HL-60 (cell line): ENCODE measurements around the gene ZFP90.

Source experiments
- DNase-seq, 2 experiments: peaks; one replicate each; pipeline ENCODE4 v3.0.0-alpha.2; 2010 to 2020; ENCODE audit warnings: low read depth in 1 of 2, low spot score in 1 of 2
- H3K27ac ChIP-seq: fragments of 250-450 bp; sonication (Bioruptor Pico); replicated peaks from 2 replicates; pipeline ENCODE4 v1.5.1; 2020; ENCODE audit warnings: mild to moderate bottlenecking, moderate library complexity
- H3K27me3 ChIP-seq: fragments of 250-450 bp; sonication (Bioruptor Pico); 2 replicates; pipeline ENCODE4 v1.5.1; 2021; ENCODE audit warnings: mild to moderate bottlenecking, moderate library complexity; ENCODE audit not compliant: insufficient read depth, poor library complexity, severe bottlenecking
- H3K4me3 ChIP-seq: replicated peaks from 2 replicates; pipeline ENCODE4 v1.5.1; 2011; ENCODE audit warnings: mild to moderate bottlenecking, control low read depth, low read length; ENCODE audit not compliant: insufficient read depth
- CTCF ChIP-seq: IDR thresholded peaks from one replicate; pipeline ENCODE4 v1.5.1; 2011; ENCODE audit warnings: low read length, control low read depth, inconsistent platforms; ENCODE audit not compliant: insufficient read depth
- GABPA ChIP-seq: IDR thresholded peaks from 2 replicates; pipeline ENCODE4 v1.6.1; 2012; ENCODE audit warnings: low read depth
- POLR2AphosphoS5 ChIP-seq: IDR thresholded peaks from 2 replicates; pipeline ENCODE4 v1.6.1; 2012; ENCODE audit warnings: low read depth
- REST ChIP-seq: IDR thresholded peaks from 2 replicates; pipeline ENCODE4 v1.6.1; 2012; ENCODE audit warnings: low read depth; ENCODE audit not compliant: insufficient replicate concordance
- SPI1 ChIP-seq: IDR thresholded peaks from 2 replicates; pipeline ENCODE4 v1.6.1; 2012; ENCODE audit warnings: low read depth, mild to moderate bottlenecking, borderline replicate concordance

The ZFP90 gene

GRCh38 chr16:68574479-68574878 is 35.4 kb downstream of the ZFP90 start:
- no peak overlapping the region for H3K27ac ChIP-seq
- H3K4me3 ChIP-seq, result no peak overlapping the region
- TF ChIP-seq REST, result no peak
- no peak for TF ChIP-seq GABPA
- no peak for TF ChIP-seq POLR2AphosphoS5
- TF ChIP-seq SPI1, result no peak
- TF ChIP-seq CTCF, result no peak

GRCh38 chr16:68575082-68575481 is 36.0 kb downstream of the ZFP90 start:
- DNase-seq, result no peak
- no peak overlapping the region for H3K4me3 ChIP-seq
- TF ChIP-seq GABPA (no peak), REST (no peak), POLR2AphosphoS5 (no peak), SPI1 (no peak), CTCF (no peak)
- H3K27ac ChIP-seq, result no peak overlapping the region
- H3K27me3 ChIP-seq, result no peaks in the 10 kb centered on the region

More at GRCh38 chr16:68574479-68574878, 35.4 kb downstream of the ZFP90 start:
- DNase-seq, result no peak
- no peaks in the 10 kb centered on the region for H3K27me3 ChIP-seq

- TF ChIP-seq CTCF, result no peak
- no peak for TF ChIP-seq GABPA
- TF ChIP-seq POLR2AphosphoS5, result no peak
- TF ChIP-seq REST, result no peak
- TF ChIP-seq SPI1, result no peak
These were observed 38.3 kb downstream of the ZFP90 start for GRCh38 chr16:68577352-68577853.

More at GRCh38 chr16:68577352-68577853, 38.3 kb downstream of the ZFP90 start:
- DNase-seq, result no peak
- Histone ChIP-seq H3K4me3 (no peak overlapping the region), H3K27ac (no peak overlapping the region), H3K27me3 (no peaks in the 10 kb centered on the region)
